HCT116 (cell line): ENCODE data around the gene NOX3. TPM values are rescaled to one million over a fixed set of nuclear protein-coding genes. Genes with fewer than 3 reads are reported as not detected.

ENCODE experiments used
- EGR1 ChIP-seq: IDR thresholded peaks from 2 replicates; pipeline ENCODE4 v1.6.1; 2012; ENCODE audit warnings: low read depth
- ELF1 ChIP-seq: IDR thresholded peaks from 2 replicates; pipeline ENCODE4 v1.6.1; 2012; ENCODE audit warnings: low read depth, borderline replicate concordance
- YY1 ChIP-seq: IDR thresholded peaks from 2 replicates; pipeline ENCODE4 v1.6.1; 2011; ENCODE audit warnings: low read length, low read depth, moderate library complexity, mild to moderate bottlenecking; ENCODE audit not compliant: insufficient replicate concordance; ENCODE audit errors: extremely low read depth
- total RNA-seq: library from RNA; stranded (reverse); gene quantifications from one replicate; pipeline ENCODE4 v1.2.1, GENCODE V29; 2021; ENCODE audit not compliant: unreplicated experiment
- TF ChIP-seq, protein P1 (sequence below): IDR thresholded peaks from 2 replicates; pipeline ENCODE4 v1.6.1; 2012

NOX3 gene
- total RNA-seq, 1 experiment from 2014 or later: not detected

DNA sequence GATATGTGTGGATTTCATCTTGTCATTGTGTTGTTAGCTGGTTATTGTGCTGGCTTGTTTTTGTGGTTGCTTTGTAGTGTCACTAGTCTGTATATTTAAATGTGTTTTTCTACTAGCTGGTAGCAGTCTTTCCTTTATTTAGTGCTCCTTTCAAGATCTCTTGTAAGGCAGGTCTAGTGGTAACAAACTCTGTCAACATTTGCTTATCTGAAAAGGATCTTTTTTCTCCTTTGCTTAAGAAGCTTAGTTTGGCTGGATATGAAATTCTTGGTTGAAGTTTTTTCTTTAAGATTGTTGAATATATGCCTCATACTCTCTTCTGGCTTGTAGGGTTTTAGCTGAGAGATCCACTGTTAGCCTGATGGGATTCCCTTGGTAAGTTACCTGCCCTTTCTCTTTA is 108.7 kb downstream of the NOX3 start (continued):
- no peak for TF ChIP-seq ELF1
- TF ChIP-seq YY1: no peak
- TF ChIP-seq EGR1: no peak
- TF ChIP-seq, protein P1, sequence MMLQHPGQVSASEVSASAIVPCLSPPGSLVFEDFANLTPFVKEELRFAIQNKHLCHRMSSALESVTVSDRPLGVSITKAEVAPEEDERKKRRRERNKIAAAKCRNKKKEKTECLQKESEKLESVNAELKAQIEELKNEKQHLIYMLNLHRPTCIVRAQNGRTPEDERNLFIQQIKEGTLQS: no peak

Other genes with a start within 250 kb of the NOX3 start
- gene CLDN20, start 191.8 kb downstream of the NOX3 start, total RNA-seq: not detected
- 43.8 TPM for gene TFB1M, start 141.4 kb downstream of the NOX3 start, total RNA-seq